Brain microvascular endothelial cell (primary cell): ENCODE measurements around the gene GFOD2.

Experiments
- DNase-seq: peaks from one replicate; pipeline ENCODE4 v3.0.0-alpha.2; 2020
- H3K27ac ChIP-seq: fragments of 250-450 bp; sonication (Bioruptor Pico); 2 replicates; pipeline ENCODE4 v1.5.1; 2020; ENCODE audit warnings: mild to moderate bottlenecking, moderate library complexity
- H3K27me3 ChIP-seq: fragments of 250-450 bp; sonication (Bioruptor Pico); replicated peaks from 2 replicates; pipeline ENCODE4 v1.5.1; 2020; ENCODE audit warnings: mild to moderate bottlenecking
- H3K36me3 ChIP-seq: fragments of 250-450 bp; sonication (Bioruptor Pico); replicated peaks from 2 replicates; pipeline ENCODE4 v1.5.1; 2020; ENCODE audit warnings: mild to moderate bottlenecking
- H3K4me3 ChIP-seq: 2 replicates; pipeline ENCODE4 v1.5.1; 2011; ENCODE audit warnings: low read depth, mild to moderate bottlenecking, control low read depth, low read length, moderate library complexity
- in situ Hi-C: cut with HindIII; loops from 2 replicates; pipeline ENCODE4 v1.10.0; 2017; ENCODE audit warnings: low sequenced_read_pairs, low pct_ligation_motif_present
- TF ChIP-seq, protein P1 (sequence below): IDR thresholded peaks from 2 replicates; pipeline ENCODE4 v1.5.1; 2011; ENCODE audit warnings: low read depth, mild to moderate bottlenecking, moderate library complexity, low read length, control low read depth, inconsistent platforms; ENCODE audit errors: missing control alignments

The GFOD2 gene

DNA sequence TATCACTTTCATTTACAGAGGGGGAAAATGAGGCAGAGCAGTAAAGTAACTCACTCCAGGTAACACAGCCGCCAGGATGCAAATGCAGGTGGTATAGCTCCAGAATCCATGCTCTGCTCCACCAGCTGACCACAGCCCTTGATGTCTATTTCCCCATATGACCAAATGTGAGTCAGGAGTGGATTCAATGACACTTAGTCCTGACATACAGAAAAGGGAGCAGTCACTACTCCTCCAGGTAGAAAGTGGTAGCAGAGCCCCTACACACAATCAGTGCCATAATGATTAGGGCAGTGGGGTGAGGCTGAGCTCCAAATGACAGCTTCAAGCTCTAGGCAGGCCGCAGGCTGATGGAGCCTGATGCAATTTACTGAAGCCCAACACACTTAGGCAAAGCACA lies 43.3 kb upstream of the GFOD2 start:
- in situ Hi-C loops = no loop called here
- no peak overlapping the region for H3K27ac ChIP-seq
- TF ChIP-seq, protein P1, sequence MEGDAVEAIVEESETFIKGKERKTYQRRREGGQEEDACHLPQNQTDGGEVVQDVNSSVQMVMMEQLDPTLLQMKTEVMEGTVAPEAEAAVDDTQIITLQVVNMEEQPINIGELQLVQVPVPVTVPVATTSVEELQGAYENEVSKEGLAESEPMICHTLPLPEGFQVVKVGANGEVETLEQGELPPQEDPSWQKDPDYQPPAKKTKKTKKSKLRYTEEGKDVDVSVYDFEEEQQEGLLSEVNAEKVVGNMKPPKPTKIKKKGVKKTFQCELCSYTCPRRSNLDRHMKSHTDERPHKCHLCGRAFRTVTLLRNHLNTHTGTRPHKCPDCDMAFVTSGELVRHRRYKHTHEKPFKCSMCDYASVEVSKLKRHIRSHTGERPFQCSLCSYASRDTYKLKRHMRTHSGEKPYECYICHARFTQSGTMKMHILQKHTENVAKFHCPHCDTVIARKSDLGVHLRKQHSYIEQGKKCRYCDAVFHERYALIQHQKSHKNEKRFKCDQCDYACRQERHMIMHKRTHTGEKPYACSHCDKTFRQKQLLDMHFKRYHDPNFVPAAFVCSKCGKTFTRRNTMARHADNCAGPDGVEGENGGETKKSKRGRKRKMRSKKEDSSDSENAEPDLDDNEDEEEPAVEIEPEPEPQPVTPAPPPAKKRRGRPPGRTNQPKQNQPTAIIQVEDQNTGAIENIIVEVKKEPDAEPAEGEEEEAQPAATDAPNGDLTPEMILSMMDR = no peak
- DNase-seq = no peak
- no peaks in the 10 kb centered on the region for H3K27me3 ChIP-seq
- no peaks in the 10 kb centered on the region for H3K36me3 ChIP-seq
- no peak overlapping the region for H3K4me3 ChIP-seq

DNA sequence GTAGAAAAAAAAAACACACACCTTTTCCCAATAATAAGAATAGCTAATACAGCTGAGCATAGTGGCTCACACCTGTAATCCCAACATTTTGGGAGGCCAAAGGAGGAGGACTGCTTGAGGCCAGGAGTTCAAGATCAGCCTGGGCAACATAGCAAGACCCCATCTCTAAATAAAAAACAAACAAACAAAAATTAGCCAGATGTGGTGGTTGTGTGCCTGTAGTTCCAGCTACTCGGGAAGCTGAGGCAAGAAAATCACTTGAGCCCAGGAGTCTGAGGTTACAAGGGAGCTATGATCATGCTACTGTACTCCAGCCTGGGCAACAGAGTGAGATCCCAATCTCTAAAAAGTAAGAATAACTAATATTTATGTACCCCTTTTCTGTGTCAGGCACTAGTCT lies 42.8 kb upstream of the GFOD2 start:
- Histone ChIP-seq H3K27me3 (no peaks in the 10 kb centered on the region), H3K27ac (no peak overlapping the region), H3K36me3 (no peaks in the 10 kb centered on the region), H3K4me3 (no peak overlapping the region)
- in situ Hi-C loops = no loop called here
- no peak for DNase-seq
- TF ChIP-seq, protein P1 = no peak

DNA sequence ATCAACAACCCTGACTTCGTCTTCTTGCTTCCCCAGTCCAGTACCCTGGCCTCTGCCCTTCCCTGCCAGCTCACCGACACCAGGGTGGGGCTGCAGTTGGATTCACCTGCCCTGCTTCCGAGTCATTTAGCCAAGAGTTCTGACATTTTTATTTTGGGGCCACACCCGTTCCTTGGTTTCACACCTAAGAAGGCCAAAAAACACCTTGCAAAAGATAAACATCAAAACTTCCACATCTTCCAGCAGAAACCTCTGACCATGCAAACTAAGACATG lies 41.8 kb upstream of the GFOD2 start:
- no peak for DNase-seq
- H3K36me3 ChIP-seq = no peaks in the 10 kb centered on the region
- TF ChIP-seq, protein P1 = no peak
- H3K27ac ChIP-seq = no peak overlapping the region
- in situ Hi-C loops = no loop called here
- H3K4me3 ChIP-seq = no peak overlapping the region
- no peaks in the 10 kb centered on the region for H3K27me3 ChIP-seq

DNA sequence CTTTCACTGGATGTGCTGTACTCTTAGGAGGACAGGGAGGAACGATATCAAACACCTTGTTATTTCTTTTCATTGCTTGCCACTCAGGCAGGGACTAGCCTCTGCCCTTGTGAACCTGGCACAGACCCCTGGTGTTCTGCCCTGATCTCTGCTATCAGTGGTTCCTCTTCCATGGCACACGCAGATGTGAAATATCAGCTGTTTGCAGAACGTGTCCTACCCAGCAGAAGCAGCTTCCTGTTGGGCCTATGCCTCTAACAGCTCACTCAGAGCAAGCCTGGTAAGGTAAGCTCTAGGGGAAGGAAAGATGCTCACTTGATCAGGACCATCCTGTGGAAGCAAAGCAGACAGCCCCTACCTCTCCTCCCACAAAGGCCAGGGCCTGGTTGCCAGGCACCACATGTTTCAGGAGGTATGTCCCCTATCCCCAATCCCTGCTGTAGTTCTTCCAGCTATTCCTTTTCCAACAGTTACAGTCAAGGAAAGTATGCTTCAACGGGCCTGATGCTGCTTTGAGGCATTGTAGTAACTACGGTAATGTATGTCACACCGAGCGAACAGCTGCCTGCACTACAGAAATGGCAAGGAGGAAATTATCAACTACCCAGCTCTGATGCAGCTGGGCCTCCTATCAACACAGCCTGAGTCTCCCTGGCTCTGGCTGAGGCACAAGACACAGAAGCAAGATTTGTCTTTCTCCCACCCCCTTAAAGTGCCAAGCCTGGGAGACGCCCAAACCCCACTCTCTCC lies 41.3 kb upstream of the GFOD2 start:
- no peak for DNase-seq
- in situ Hi-C loops = no loop called here
- no peak overlapping the region for H3K27ac ChIP-seq

DNA sequence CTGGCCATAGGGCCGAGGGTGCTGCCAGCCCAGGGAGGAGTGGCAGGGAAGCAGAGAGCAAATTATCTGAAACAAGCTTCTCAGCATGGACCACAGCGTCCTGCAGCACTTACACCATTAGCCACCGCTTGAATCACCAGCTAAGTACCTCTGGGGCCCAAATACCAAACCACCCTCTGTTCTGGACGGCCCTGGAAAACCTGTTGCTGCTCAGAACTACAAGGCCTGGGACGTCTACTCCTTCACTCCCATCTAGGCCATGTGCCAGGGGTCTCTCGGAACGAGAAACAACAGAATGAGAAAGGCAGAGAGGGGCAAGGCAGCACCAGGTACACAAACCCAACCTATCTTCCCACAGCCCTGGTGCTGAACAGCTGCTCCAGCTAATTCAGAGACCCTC lies 39.9 kb upstream of the GFOD2 start:
- Histone ChIP-seq H3K27ac (no peak overlapping the region), H3K4me3 (no peak overlapping the region), H3K36me3 (no peaks in the 10 kb centered on the region), H3K27me3 (no peaks in the 10 kb centered on the region)
- TF ChIP-seq, protein P1 = no peak
- in situ Hi-C loops = no loop called here
- DNase-seq = no peak

More for the DNA sequence above, 41.3 kb upstream of the GFOD2 start:
- TF ChIP-seq, protein P1 = no peak
- no peaks in the 10 kb centered on the region for H3K36me3 ChIP-seq
- no peaks in the 10 kb centered on the region for H3K27me3 ChIP-seq
- no peak overlapping the region for H3K4me3 ChIP-seq

DNA sequence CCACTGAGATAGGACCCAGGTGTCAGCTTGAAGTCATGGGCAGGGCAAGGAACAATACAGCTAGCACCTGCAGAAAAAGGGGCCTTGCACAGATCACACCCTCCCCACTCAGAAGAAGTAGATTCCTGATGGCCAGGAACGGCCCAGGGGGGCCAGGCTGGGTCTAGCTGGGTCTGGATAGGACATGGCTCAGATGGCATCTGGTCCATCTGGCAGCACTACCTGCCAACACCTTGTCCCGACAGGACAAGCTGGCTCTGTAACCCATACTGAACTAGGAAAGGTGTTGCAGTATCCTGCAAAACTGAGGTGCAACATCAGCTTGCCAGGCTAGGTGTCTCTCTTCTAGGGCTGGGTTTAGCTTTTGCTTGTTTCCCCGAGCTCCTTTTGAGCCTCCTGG lies 38.9 kb upstream of the GFOD2 start:
- TF ChIP-seq, protein P1 = no peak
- Histone ChIP-seq H3K4me3 (no peak overlapping the region), H3K27ac (no peak overlapping the region), H3K27me3 (no peaks in the 10 kb centered on the region), H3K36me3 (no peaks in the 10 kb centered on the region)
- in situ Hi-C loops = no loop called here
- no peak for DNase-seq
